Placental epithelial cell (primary cell): ENCODE results near the gene PTMA. TPM values are rescaled to one million over a fixed set of nuclear protein-coding genes. Genes with fewer than 3 reads are reported as not detected.

Source experiments
- small RNA-seq: library from RNA; depleted of rRNA; stranded (forward); fragments of <200 nt; gene quantifications from one replicate; pipeline ENCODE3, GENCODE V24; 2012
- total RNA-seq: library from RNA; depleted of rRNA; stranded (reverse); fragments of >200 nt; gene quantifications from 2 replicates; pipeline ENCODE4 v1.2.3, GENCODE V29; 2012

The PTMA gene, protein sequence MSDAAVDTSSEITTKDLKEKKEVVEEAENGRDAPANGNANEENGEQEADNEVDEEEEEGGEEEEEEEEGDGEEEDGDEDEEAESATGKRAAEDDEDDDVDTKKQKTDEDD
- 378 and 448 TPM in 2 replicates for total RNA-seq

DNA sequence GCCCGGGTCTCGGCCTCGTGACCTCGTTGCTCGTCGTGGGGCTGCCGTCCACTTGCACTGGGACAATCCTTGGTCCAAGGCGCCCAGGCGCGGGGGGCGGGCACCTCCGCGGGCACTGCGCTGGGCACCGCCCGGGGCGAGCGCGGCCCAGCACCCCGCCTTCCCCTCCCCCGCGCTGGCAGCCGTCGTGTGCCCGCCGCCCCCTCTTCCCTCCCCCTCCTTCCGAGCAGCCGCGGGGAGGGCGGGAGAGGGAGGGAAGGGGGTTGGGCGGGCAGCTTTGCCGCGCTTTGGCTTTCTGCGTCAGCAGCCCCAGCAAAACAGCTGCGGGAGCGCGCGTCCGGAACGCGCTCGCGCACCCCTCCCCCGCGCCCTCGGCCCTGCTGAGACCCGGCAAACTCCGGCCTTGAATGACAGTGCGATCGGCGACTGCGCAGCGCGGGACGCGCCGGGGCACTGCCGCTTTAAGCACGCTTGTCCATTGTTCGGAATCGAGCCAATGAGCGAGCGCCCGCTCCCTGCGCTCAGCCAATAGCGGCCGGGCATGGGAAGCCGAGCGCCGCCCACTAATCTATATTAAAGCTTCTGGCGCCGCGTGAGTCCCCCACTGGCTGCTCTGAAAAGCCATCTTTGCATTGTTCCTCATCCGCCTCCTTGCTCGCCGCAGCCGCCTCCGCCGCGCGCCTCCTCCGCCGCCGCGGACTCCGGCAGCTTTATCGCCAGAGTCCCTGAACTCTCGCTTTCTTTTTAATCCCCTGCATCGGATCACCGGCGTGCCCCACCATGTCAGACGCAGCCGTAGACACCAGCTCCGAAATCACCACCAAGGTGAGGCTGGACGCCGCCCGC, at the start of gene PTMA:
TSS of gene PTMA (plus strand) at position 599 of the 846 bp plus-strand sequence. CDS start at position 781, 182 bp downstream.

Small RNA genes lying within 50 kb of the gene (small RNA-seq; reads per million reads assigned to genes)
- not detected for gene RF00015

Other genes with a start within 250 kb of the PTMA start
- 70.8 and 75.4 TPM in 2 replicates for gene NCL, start 244.0 kb upstream of the PTMA start, total RNA-seq
- gene NMUR1, start 178.1 kb upstream of the PTMA start, total RNA-seq = not detected in 2 replicates
- not detected in 2 replicates for gene TEX44, start 115.7 kb upstream of the PTMA start, total RNA-seq
- 7.1 and 13.8 TPM in 2 replicates for gene PDE6D, start 72.8 kb downstream of the PTMA start, total RNA-seq
- 20.0 and 24.7 TPM in 2 replicates for gene COPS7B, start 77.9 kb downstream of the PTMA start, total RNA-seq
- gene NPPC, start 217.9 kb downstream of the PTMA start, total RNA-seq = not detected in 2 replicates